HG03460 (cell line): ENCODE measurements around the gene TAF1L.
"Not testable (repeated sequence)": the region's sequence is repeated elsewhere in the genome, so short reads cannot be mapped to it uniquely, and the experiment has no call there.

Source experiments
- ATAC-seq: cut with Tn5 transposase; IDR thresholded peaks from one replicate; pipeline ENCODE4 v1.9.1; 2021; ENCODE audit not compliant: unreplicated experiment

TAF1L gene

GRCh38 chr9:32635362-32635761 lies at the start of gene TAF1L:
TSS of gene TAF1L (minus strand) at chr9:32635669. CDS start at chr9:32635579, 90 bp downstream.
- no peak for ATAC-seq

- no peak for ATAC-seq
These were observed 46.3 kb upstream of the TAF1L start for GRCh38 chr9:32681751-32682150.

- ATAC-seq, result no peak
These were observed 42.5 kb upstream of the TAF1L start for GRCh38 chr9:32677931-32678330.

GRCh38 chr9:32672469-32672868 lies 37.0 kb upstream of the TAF1L start:
- ATAC-seq, result no peak

GRCh38 chr9:32671333-32671732 lies 35.9 kb upstream of the TAF1L start:
- no peak for ATAC-seq

- ATAC-seq, result no peak
These were observed 29.6 kb upstream of the TAF1L start for GRCh38 chr9:32665101-32665500.

- ATAC-seq, result no peak
These were observed 28.3 kb upstream of the TAF1L start for GRCh38 chr9:32663741-32664140.

GRCh38 chr9:32647671-32648070 lies 12.2 kb upstream of the TAF1L start:
- no peak for ATAC-seq

GRCh38 chr9:32644698-32645097 lies 9.2 kb upstream of the TAF1L start:
- no peak for ATAC-seq

GRCh38 chr9:32633151-32633550 lies 2.3 kb downstream of the TAF1L start:
- ATAC-seq, result not testable (repeated sequence)

- no peak for ATAC-seq
These were observed 3.5 kb downstream of the TAF1L start for GRCh38 chr9:32631991-32632390.

- ATAC-seq, result no peak
These were observed 8.0 kb downstream of the TAF1L start for GRCh38 chr9:32627394-32627954.

GRCh38 chr9:32625320-32625719 lies 10.1 kb downstream of the TAF1L start:
- no peak for ATAC-seq

- no peak for ATAC-seq
These were observed 12.5 kb downstream of the TAF1L start for GRCh38 chr9:32622948-32623347.

- no peak for ATAC-seq
These were observed 17.2 kb downstream of the TAF1L start for GRCh38 chr9:32618261-32618660.

- no peak for ATAC-seq
These were observed 28.7 kb downstream of the TAF1L start for GRCh38 chr9:32606811-32607210.

- peak; percentile 62 for ATAC-seq
These were observed 31.3 kb downstream of the TAF1L start for GRCh38 chr9:32603914-32604852.

- not testable (repeated sequence) for ATAC-seq
These were observed 36.4 kb downstream of the TAF1L start for GRCh38 chr9:32599021-32599420.

- no peak for ATAC-seq
These were observed 38.5 kb downstream of the TAF1L start for GRCh38 chr9:32596936-32597335.

- no peak for ATAC-seq
These were observed 39.2 kb downstream of the TAF1L start for GRCh38 chr9:32596096-32596865.

GRCh38 chr9:32590898-32591297 lies 44.6 kb downstream of the TAF1L start:
- no peak for ATAC-seq

GRCh38 chr9:32590476-32590875 lies 45.0 kb downstream of the TAF1L start:
- no peak for ATAC-seq
